IPS-18a (cell line): ENCODE data around the gene ANKS1A.
"Not testable (repeated sequence)": the region's sequence is repeated elsewhere in the genome, so short reads cannot be mapped to it uniquely, and the experiment has no call there.

Experiments used
- H3K27ac ChIP-seq: one replicate; pipeline ENCODE4 v1.5.1; 2013; ENCODE audit warnings: low read length
- H3K27me3 ChIP-seq: one replicate; pipeline ENCODE4 v1.6.1; 2013; ENCODE audit warnings: mild to moderate bottlenecking, low read length; ENCODE audit not compliant: control insufficient read depth, insufficient read depth
- H3K36me3 ChIP-seq: one replicate; pipeline ENCODE4 v1.6.1; 2013; ENCODE audit warnings: low read depth, low read length; ENCODE audit not compliant: control insufficient read depth
- H3K4me1 ChIP-seq: one replicate; pipeline ENCODE4 v1.6.1; 2013; ENCODE audit warnings: low read depth, low read length; ENCODE audit not compliant: control insufficient read depth
- H3K4me3 ChIP-seq: one replicate; pipeline ENCODE4 v1.5.1; 2013; ENCODE audit warnings: low read length
- H3K9ac ChIP-seq: one replicate; pipeline ENCODE4 v1.6.1; 2013; ENCODE audit warnings: mild to moderate bottlenecking, low read length, moderate library complexity
- H3K9me3 ChIP-seq: one replicate; pipeline ENCODE4 v1.6.1; 2013; ENCODE audit warnings: low read depth, low read length; ENCODE audit not compliant: control insufficient read depth

Gene ANKS1A

GRCh38 chr6:34984416-34984815 lies 95.4 kb downstream of the ANKS1A start:
- H3K36me3 ChIP-seq: peaks cover 27% of the 10 kb centered on the region
- H3K4me3 ChIP-seq: no peak overlapping the region
- H3K4me1 ChIP-seq: peaks cover 4% of the 10 kb centered on the region

GRCh38 chr6:34985236-34985635 lies 96.2 kb downstream of the ANKS1A start:
- Histone ChIP-seq H3K27me3 (no peaks in the 10 kb centered on the region), H3K36me3 (peaks cover 30% of the 10 kb centered on the region), H3K4me3 (no peak overlapping the region), H3K9ac (no peak overlapping the region), H3K27ac (no peak overlapping the region), H3K4me1 (peaks cover 4% of the 10 kb centered on the region), H3K9me3 (no peaks in the 10 kb centered on the region)

More at GRCh38 chr6:34984416-34984815, 95.4 kb downstream of the ANKS1A start:
- Histone ChIP-seq H3K27me3 (no peaks in the 10 kb centered on the region), H3K9me3 (no peaks in the 10 kb centered on the region), H3K27ac (no peak overlapping the region), H3K9ac (no peak overlapping the region)

GRCh38 chr6:34986845-34987246 lies 97.8 kb downstream of the ANKS1A start:
- peaks cover 35% of the 10 kb centered on the region for H3K36me3 ChIP-seq
- H3K9me3 ChIP-seq: no peaks in the 10 kb centered on the region
- no peak overlapping the region for H3K4me3 ChIP-seq
- peaks cover 4% of the 10 kb centered on the region for H3K4me1 ChIP-seq
- no peak overlapping the region for H3K27ac ChIP-seq
- H3K9ac ChIP-seq: peak overlapping the region; percentile 26
- H3K27me3 ChIP-seq: no peaks in the 10 kb centered on the region

- Histone ChIP-seq H3K9ac (no peak overlapping the region), H3K4me3 (no peak overlapping the region), H3K27ac (no peak overlapping the region), H3K9me3 (no peaks in the 10 kb centered on the region), H3K4me1 (peaks cover 4% of the 10 kb centered on the region), H3K27me3 (no peaks in the 10 kb centered on the region), H3K36me3 (peaks cover 41% of the 10 kb centered on the region)
Measured at GRCh38 chr6:34987506-34987905, 98.5 kb downstream of the ANKS1A start.

- Histone ChIP-seq H3K27ac (no peak overlapping the region), H3K4me1 (peaks cover 4% of the 10 kb centered on the region), H3K9ac (no peak overlapping the region), H3K36me3 (peaks cover 29% of the 10 kb centered on the region), H3K9me3 (no peaks in the 10 kb centered on the region), H3K27me3 (no peaks in the 10 kb centered on the region), H3K4me3 (no peak overlapping the region)
Measured at GRCh38 chr6:34990971-34991560, 102.0 kb downstream of the ANKS1A start.

- Histone ChIP-seq H3K9ac (no peak overlapping the region), H3K9me3 (no peaks in the 10 kb centered on the region), H3K27ac (no peak overlapping the region), H3K4me3 (no peak overlapping the region), H3K27me3 (no peaks in the 10 kb centered on the region), H3K4me1 (no peaks in the 10 kb centered on the region), H3K36me3 (peaks cover 28% of the 10 kb centered on the region)
Measured at GRCh38 chr6:34992376-34992775, 103.3 kb downstream of the ANKS1A start.

GRCh38 chr6:34993213-34993612 lies 104.2 kb downstream of the ANKS1A start:
- H3K9me3 ChIP-seq: no peaks in the 10 kb centered on the region
- peaks cover 28% of the 10 kb centered on the region for H3K36me3 ChIP-seq
- H3K4me1 ChIP-seq: no peaks in the 10 kb centered on the region
- H3K9ac ChIP-seq: no peak overlapping the region
- H3K4me3 ChIP-seq: no peak overlapping the region
- no peaks in the 10 kb centered on the region for H3K27me3 ChIP-seq
- no peak overlapping the region for H3K27ac ChIP-seq

- no peaks in the 10 kb centered on the region for H3K9me3 ChIP-seq
- peaks cover 21% of the 10 kb centered on the region for H3K36me3 ChIP-seq
- H3K27ac ChIP-seq: no peak overlapping the region
- no peak overlapping the region for H3K4me3 ChIP-seq
- no peaks in the 10 kb centered on the region for H3K27me3 ChIP-seq
- no peak overlapping the region for H3K9ac ChIP-seq
- no peaks in the 10 kb centered on the region for H3K4me1 ChIP-seq
Measured at GRCh38 chr6:34994693-34995092, 105.6 kb downstream of the ANKS1A start.

GRCh38 chr6:34998417-34998816 lies 109.4 kb downstream of the ANKS1A start:
- H3K4me1 ChIP-seq, H3K27ac ChIP-seq, H3K27me3 ChIP-seq: not testable (repeated sequence)

GRCh38 chr6:34999153-34999552 lies 110.1 kb downstream of the ANKS1A start:
- not testable (repeated sequence) for H3K27me3 ChIP-seq, H3K9me3 ChIP-seq, H3K36me3 ChIP-seq, H3K27ac ChIP-seq, H3K9ac ChIP-seq, H3K4me3 ChIP-seq, H3K4me1 ChIP-seq

More at GRCh38 chr6:34998417-34998816, 109.4 kb downstream of the ANKS1A start:
- not testable (repeated sequence) for H3K36me3 ChIP-seq, H3K9ac ChIP-seq, H3K9me3 ChIP-seq, H3K4me3 ChIP-seq

- not testable (repeated sequence) for H3K27me3 ChIP-seq, H3K9me3 ChIP-seq, H3K36me3 ChIP-seq, H3K4me1 ChIP-seq, H3K9ac ChIP-seq, H3K4me3 ChIP-seq, H3K27ac ChIP-seq
Measured at GRCh38 chr6:34999962-35000361, 110.9 kb downstream of the ANKS1A start.

- not testable (repeated sequence) for H3K9ac ChIP-seq, H3K9me3 ChIP-seq, H3K27ac ChIP-seq, H3K36me3 ChIP-seq, H3K27me3 ChIP-seq, H3K4me1 ChIP-seq, H3K4me3 ChIP-seq
Measured at GRCh38 chr6:35001349-35001748, 112.3 kb downstream of the ANKS1A start.
